OCI-LY7 (cell line): ENCODE measurements around the gene MAP3K15.

ENCODE experiments used
- EZH2phosphoT487 ChIP-seq: fragments of 200-600 bp; sonication (generic); IDR thresholded peaks from 2 replicates; pipeline ENCODE4 v1.6.1; 2018; ENCODE audit warnings: low read depth, borderline replicate concordance, mild to moderate bottlenecking, mixed run types, antibody characterized with exemption, low read length, moderate library complexity, mixed read lengths
- TF ChIP-seq, protein P1 (sequence below): fragments of 200-600 bp; sonication (generic); conservative IDR thresholded peaks from 2 replicates; pipeline ENCODE4 v1.5.1; 2014; ENCODE audit warnings: mild to moderate bottlenecking, antibody characterized with exemption, low read length, moderate library complexity, mixed read lengths

DNA sequence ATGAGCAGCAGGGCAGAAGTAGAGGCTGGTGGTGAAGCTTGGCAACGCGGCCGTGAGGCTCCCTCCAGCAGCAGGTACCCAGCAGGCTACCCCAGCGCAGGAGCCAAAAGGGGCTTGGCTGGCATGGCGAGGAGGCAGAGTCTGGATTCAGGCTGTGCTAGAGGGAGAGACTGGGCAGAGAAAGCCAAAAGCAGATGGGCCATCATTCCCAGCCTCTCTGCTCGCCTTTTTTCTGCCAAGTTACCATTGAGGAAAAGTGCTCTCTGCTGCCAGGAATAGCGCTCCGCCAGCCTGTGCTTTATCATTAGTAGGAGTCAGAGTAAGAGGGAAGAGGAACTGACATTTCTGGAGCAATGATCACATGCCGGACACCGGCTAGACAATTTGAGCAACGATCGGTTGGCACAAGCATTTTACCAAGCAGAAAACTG lies 28.7 kb upstream of the MAP3K15 start:
- TF ChIP-seq, protein P1, sequence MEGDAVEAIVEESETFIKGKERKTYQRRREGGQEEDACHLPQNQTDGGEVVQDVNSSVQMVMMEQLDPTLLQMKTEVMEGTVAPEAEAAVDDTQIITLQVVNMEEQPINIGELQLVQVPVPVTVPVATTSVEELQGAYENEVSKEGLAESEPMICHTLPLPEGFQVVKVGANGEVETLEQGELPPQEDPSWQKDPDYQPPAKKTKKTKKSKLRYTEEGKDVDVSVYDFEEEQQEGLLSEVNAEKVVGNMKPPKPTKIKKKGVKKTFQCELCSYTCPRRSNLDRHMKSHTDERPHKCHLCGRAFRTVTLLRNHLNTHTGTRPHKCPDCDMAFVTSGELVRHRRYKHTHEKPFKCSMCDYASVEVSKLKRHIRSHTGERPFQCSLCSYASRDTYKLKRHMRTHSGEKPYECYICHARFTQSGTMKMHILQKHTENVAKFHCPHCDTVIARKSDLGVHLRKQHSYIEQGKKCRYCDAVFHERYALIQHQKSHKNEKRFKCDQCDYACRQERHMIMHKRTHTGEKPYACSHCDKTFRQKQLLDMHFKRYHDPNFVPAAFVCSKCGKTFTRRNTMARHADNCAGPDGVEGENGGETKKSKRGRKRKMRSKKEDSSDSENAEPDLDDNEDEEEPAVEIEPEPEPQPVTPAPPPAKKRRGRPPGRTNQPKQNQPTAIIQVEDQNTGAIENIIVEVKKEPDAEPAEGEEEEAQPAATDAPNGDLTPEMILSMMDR = no peak
- no peak for TF ChIP-seq EZH2phosphoT487
